DOHH2 (cell line): ENCODE results near the gene SMIM38.

ENCODE experiments used
- CTCF ChIP-seq: fragments of 200-600 bp; sonication (generic); IDR thresholded peaks from one replicate; pipeline ENCODE4 v1.5.1; 2014; ENCODE audit warnings: antibody characterized with exemption, mild to moderate bottlenecking, low read depth, low read length; ENCODE audit not compliant: poor library complexity, severe bottlenecking
- EZH2phosphoT487 ChIP-seq: fragments of 200-600 bp; sonication (generic); IDR thresholded peaks from 2 replicates; pipeline ENCODE4 v1.6.1; 2017; ENCODE audit warnings: borderline replicate concordance, mild to moderate bottlenecking, antibody characterized with exemption, low read length, moderate library complexity, mixed read lengths

- TF ChIP-seq EZH2phosphoT487 (no peak), CTCF (no peak)
These were observed 47.6 kb downstream of the SMIM38 start for GRCh38 chr11:69203381-69203780.
